SK-N-MC (cell line): ENCODE measurements around the gene KIF26B.

Source experiments
- EZH2 ChIP-seq: fragments of 200-600 bp; sonication (generic); IDR thresholded peaks from one replicate; pipeline ENCODE4 v1.6.1; 2017; ENCODE audit warnings: antibody characterized with exemption
- FOXP2 ChIP-seq: optimal IDR thresholded peaks from 2 replicates; pipeline ENCODE3; 2011; ENCODE audit warnings: mild to moderate bottlenecking, moderate library complexity; ENCODE audit not compliant: insufficient read depth; ENCODE audit errors: extremely low read length, control extremely low read depth
- POLR2AphosphoS5 ChIP-seq: IDR thresholded peaks from 2 replicates; pipeline ENCODE4 v1.6.1; 2012; ENCODE audit warnings: mild to moderate bottlenecking, low read depth, low read length, borderline replicate concordance

DNA sequence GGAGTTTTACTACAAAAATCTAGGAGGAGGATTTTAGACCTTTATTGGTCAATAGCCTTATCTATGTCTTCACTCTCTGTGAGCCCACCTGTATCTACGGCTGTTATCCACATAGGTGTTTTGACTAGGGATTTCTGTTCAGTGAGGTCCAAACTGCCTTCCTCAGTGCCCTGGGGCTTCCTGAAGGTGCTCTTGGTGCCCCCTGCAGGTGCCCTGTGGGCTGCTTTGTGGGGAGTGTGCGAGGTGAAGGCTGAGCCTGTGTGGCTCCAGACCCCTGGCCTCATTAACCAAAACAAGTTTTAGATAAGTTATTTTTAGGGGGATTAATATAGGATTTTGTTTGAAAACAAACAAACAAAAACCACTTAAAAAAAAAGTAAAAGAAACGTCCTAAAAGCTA, 122.5 kb downstream of the KIF26B start:
- TF ChIP-seq FOXP2 (no peak), POLR2AphosphoS5 (no peak), EZH2 (no peak)
